HG02970 (cell line): Measurements from ENCODE around the gene PPP1R14B.
"Not testable (repeated sequence)": the region's sequence is repeated elsewhere in the genome, so short reads cannot be mapped to it uniquely, and the experiment has no call there.

Source experiments
- ATAC-seq: cut with Tn5 transposase; IDR thresholded peaks from one replicate; pipeline ENCODE4 v1.9.1; 2021; ENCODE audit warnings: mild to moderate bottlenecking, moderate library complexity, moderate number of reproducible peaks; ENCODE audit not compliant: unreplicated experiment, low FRiP score

The PPP1R14B gene

GRCh38 chr11:64248578-64248977 lies 1.8 kb upstream of the PPP1R14B start:
- ATAC-seq, result no peak

- no peak for ATAC-seq
These were observed 1.2 kb upstream of the PPP1R14B start for GRCh38 chr11:64247729-64248531.

GRCh38 chr11:64246621-64246870 lies 197 bp downstream of the PPP1R14B start:
- ATAC-seq, result not testable (repeated sequence)

GRCh38 chr11:64245797-64246620 lies 734 bp downstream of the PPP1R14B start:
- no peak for ATAC-seq

- no peak for ATAC-seq
These were observed 1.3 kb downstream of the PPP1R14B start for GRCh38 chr11:64245401-64245796.

GRCh38 chr11:64244966-64245365 lies 1.8 kb downstream of the PPP1R14B start:
- no peak for ATAC-seq

GRCh38 chr11:64244107-64244506 lies 2.6 kb downstream of the PPP1R14B start:
- no peak for ATAC-seq

GRCh38 chr11:64243236-64243854 lies 3.4 kb downstream of the PPP1R14B start:
- ATAC-seq, result no peak

GRCh38 chr11:64241491-64242374 lies 5.0 kb downstream of the PPP1R14B start:
- ATAC-seq, result peak; percentile 8

GRCh38 chr11:64241241-64241490 lies 5.6 kb downstream of the PPP1R14B start:
- peak; percentile 66 for ATAC-seq

- peak; percentile 52 for ATAC-seq
These were observed 6.1 kb downstream of the PPP1R14B start, which contains the start of gene FKBP2 for GRCh38 chr11:64240435-64241240. Gene FKBP2, plus strand, starts transcription at chr11:64241095. Its CDS starts 1,293 bp downstream, at chr11:64242388.

- no peak for ATAC-seq
These were observed 6.9 kb downstream of the PPP1R14B start for GRCh38 chr11:64239662-64240434.

GRCh38 chr11:64238999-64239398 lies 7.7 kb downstream of the PPP1R14B start:
- no peak for ATAC-seq

GRCh38 chr11:64238076-64238475 lies 8.7 kb downstream of the PPP1R14B start:
- ATAC-seq, result no peak

GRCh38 chr11:64237484-64237951 lies 9.2 kb downstream of the PPP1R14B start:
- no peak for ATAC-seq

- no peak for ATAC-seq
These were observed 11.1 kb downstream of the PPP1R14B start for GRCh38 chr11:64235437-64236161.

- ATAC-seq, result peak; percentile 16
These were observed 11.9 kb downstream of the PPP1R14B start for GRCh38 chr11:64234647-64235379.
